Tibial artery (tissue), 4 donors: Measurements from ENCODE around the gene LRRC74A.
"Not testable (repeated sequence)": the region's sequence is repeated elsewhere in the genome, so short reads cannot be mapped to it uniquely, and the experiment has no call there.

Experiments used
- DNase-seq, 2 donors: peaks; one replicate each; pipeline ENCODE4 v3.0.0-alpha.2; 2019
- H3K27ac ChIP-seq, 2 donors: fragments of 200-600 bp; sonication (generic) in 1 of 2; 1 replicate in 1 of 2; 2 replicates in 1 of 2; pipeline ENCODE4 v1.5.1; 2018 to 2019; ENCODE audit warnings: mild to moderate bottlenecking in 1 of 2
- H3K27me3 ChIP-seq, 2 donors: fragments of 200-600 bp; sonication (generic) in 1 of 2; one replicate each; pipeline versions ENCODE4 v1.5.1 to v1.6.0; 2016 to 2019
- H3K36me3 ChIP-seq, 3 donors: fragments of 200-600 bp; sonication (generic) in 2 of 3; one replicate each; pipeline ENCODE4 v1.5.1; 2016 to 2019; ENCODE audit warnings: mild to moderate bottlenecking in 2 of 3
- H3K4me1 ChIP-seq, 4 donors: fragments of 200-600 bp; sonication (generic) in 2 of 4; 1 replicate in 3 of 4; 2 replicates in 1 of 4; pipeline ENCODE4 v1.5.1; 2016 to 2019
- H3K4me3 ChIP-seq, 2 donors: fragments of 200-600 bp; sonication (generic) in 1 of 2; 1 replicate in 1 of 2; 2 replicates in 1 of 2; pipeline ENCODE4 v1.5.1; 2018 to 2019; ENCODE audit warnings: mild to moderate bottlenecking in 2 of 2
- H3K9me3 ChIP-seq, 3 donors: fragments of 200-600 bp; sonication (generic) in 1 of 3; one replicate each; pipeline ENCODE4 v1.5.1; 2016 to 2019
- CTCF ChIP-seq, 2 experiments: fragments of 200-600 bp in 1 of 2; fragments of 450-650 bp in 1 of 2; IDR thresholded peaks; one replicate each; pipeline ENCODE4 v1.5.1; 2017 to 2019; ENCODE audit warnings: antibody characterized with exemption in 2 of 2, mild to moderate bottlenecking in 1 of 2, moderate library complexity in 1 of 2
- intact Hi-C: fragments of 100-400 bp; cut with DNase I; formaldehyde crosslinking; loops from one replicate; pipeline ENCODE4 v1.15.0; 2023; ENCODE audit warnings: low total_unique reads

Gene LRRC74A

DNA sequence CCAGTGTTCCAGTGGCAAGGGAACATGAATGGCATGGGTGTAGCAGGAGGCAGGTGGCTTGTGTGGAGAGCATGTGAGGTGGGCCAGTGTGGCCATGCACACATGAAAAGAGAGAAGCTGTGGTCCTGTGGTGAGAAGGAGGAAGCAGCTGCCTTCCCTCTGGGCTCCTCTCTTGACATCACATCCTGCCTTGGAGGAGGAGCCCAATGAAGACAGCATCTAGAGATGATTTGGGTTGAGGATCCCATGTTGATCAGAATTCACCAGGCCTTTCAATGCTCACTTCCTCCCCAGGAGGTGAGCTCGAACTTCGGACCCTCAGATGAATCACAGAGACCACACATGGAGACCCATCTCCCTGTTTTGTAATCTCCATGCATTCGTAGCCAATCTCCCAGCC is 82.6 kb downstream of the LRRC74A start:
- Histone ChIP-seq H3K9me3 (no peaks in the 10 kb centered on the region), H3K27me3 (no peaks in the 10 kb centered on the region), H3K4me1 (peaks cover 3 to 32% (median 24%) of the 10 kb centered on the region in 4 donors), H3K36me3 (no peaks in the 10 kb centered on the region), H3K27ac (no peak overlapping the region), H3K4me3 (no peak overlapping the region)
- no peak for TF ChIP-seq CTCF (IDR thresholded peaks at IDR 0.05)
- intact Hi-C loops: no loop called here
- DNase-seq: no peak

- Histone ChIP-seq H3K4me1 (peaks cover 3 to 32% (median 24%) of the 10 kb centered on the region in 4 donors), H3K27me3 (no peaks in the 10 kb centered on the region), H3K36me3 (no peaks in the 10 kb centered on the region), H3K27ac (no peak overlapping the region), H3K9me3 (no peaks in the 10 kb centered on the region), H3K4me3 (no peak overlapping the region)
- intact Hi-C loops: no loop called here
- DNase-seq: no peak
- no peak for TF ChIP-seq CTCF (IDR thresholded peaks at IDR 0.05)
Measured at GRCh38 chr14:76909266-76909665, 83.1 kb downstream of the LRRC74A start.

- Histone ChIP-seq H3K27ac (no peak overlapping the region), H3K4me1 (peaks cover 3 to 24% (median 17%) of the 10 kb centered on the region in 4 donors), H3K4me3 (no peak overlapping the region), H3K36me3 (no peaks in the 10 kb centered on the region), H3K9me3 (no peaks in the 10 kb centered on the region), H3K27me3 (no peaks in the 10 kb centered on the region)
- no peak for TF ChIP-seq CTCF (IDR thresholded peaks at IDR 0.05)
- no peak for DNase-seq
- intact Hi-C loops: no loop called here
Measured at GRCh38 chr14:76910371-76910890, 84.2 kb downstream of the LRRC74A start.

DNA sequence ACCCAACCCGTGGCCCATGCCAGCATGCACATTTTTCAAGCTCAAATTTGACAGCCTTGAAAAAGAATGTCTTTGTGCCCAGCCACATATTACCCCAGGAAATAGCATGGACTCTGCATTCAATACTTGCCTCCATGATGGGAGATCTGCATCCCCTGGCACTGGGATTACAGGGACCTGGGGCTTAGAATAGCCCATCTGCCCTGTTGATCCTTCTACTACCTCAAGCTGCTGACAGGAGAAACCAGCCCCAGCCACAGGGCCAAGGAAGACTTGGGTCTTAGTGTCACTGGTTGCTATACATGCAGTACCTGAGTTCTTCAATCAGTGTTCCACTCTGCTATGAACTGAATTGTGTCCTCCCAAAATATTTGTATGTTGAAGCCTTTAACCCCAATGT is 85.3 kb downstream of the LRRC74A start:
- H3K9me3 ChIP-seq: no peaks in the 10 kb centered on the region
- DNase-seq: no peak
- H3K27ac ChIP-seq: no peak overlapping the region
- H3K27me3 ChIP-seq: no peaks in the 10 kb centered on the region
- peaks cover 3 to 28% (median 18%) of the 10 kb centered on the region in 4 donors for H3K4me1 ChIP-seq
- intact Hi-C loops: no loop called here
- TF ChIP-seq CTCF (IDR thresholded peaks at IDR 0.05): no peak
- H3K36me3 ChIP-seq: no peaks in the 10 kb centered on the region
- no peak overlapping the region for H3K4me3 ChIP-seq

DNA sequence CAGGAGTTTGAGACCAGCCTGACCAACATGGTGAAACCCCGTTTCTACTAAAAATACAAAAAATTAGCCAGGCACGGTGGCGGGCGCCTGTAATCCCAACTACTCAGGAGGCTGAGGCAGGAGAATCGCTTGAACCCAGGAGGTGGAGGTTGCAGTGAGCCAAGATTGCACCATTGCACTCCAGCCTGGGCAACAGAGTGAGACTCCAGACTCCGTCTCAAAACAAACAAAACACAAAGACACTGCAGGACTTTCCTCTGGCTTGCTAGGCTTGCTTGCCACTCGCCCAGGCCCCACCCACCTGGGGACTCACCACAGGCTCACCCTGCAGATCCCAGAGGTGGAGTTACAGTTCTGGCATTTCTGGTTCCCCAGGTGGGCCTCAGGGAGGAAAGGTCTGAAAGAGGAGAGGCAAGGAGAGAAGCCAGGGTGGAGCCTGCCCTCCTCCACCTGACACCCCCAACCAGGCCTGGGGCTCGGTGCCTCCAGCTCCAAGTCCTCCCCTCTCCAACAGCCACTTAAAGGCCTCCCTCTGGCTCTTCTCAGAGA is 88.4 kb downstream of the LRRC74A start:
- intact Hi-C loops: loop anchor here (5.0 kb wide), 2 partner anchors 113 to 138 kb away; partner anchors contain the start of gene IRF2BPL
- DNase-seq, H3K27me3 ChIP-seq, H3K36me3 ChIP-seq, H3K4me3 ChIP-seq, H3K9me3 ChIP-seq: not testable (repeated sequence)
- Histone ChIP-seq H3K27ac (peak overlapping the region; percentile 2 to 88), H3K4me1 (peaks cover 13 to 55% (median 46%) of the 10 kb centered on the region in 4 donors)

DNA sequence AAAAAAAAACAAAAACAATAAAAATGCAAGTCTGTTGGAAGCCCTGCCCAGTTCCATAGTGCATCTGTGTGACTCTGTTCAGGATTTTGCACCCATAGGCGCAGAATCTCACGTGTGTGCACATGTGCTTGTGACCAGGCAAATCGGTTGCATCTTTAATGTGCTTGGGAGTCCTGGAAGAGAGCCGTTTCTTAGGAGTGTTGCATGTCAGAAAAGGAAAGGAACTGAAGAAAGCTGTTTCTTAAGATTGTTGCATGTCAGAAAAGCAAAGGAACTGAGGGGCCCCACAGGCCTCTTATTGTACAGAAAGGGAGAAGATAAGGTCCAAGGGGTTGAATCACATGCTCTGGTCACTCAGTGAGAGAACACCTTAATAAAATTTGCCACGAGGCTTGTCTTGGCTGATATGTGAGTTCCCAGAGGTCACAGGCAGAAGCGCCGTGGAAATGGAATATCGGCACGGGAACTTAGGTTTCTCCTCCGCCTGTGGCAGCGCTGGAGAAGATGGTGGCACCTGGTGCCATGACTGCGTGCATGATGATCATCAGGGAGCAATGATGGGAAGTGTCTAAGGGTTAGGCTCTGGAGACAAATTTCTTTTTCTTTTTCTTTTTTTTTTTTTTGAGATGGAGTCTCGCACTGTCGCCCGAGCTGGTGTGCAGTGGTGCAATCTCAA is 90.0 kb downstream of the LRRC74A start:
- DNase-seq: no peak
- TF ChIP-seq CTCF (IDR thresholded peaks at IDR 0.05): no peak
- Histone ChIP-seq H3K4me3 (no peak overlapping the region), H3K27ac (peak overlapping the region; percentile 84 to 88), H3K36me3 (no peaks in the 10 kb centered on the region), H3K9me3 (no peaks in the 10 kb centered on the region), H3K4me1 (peaks cover 13 to 71% (median 60%) of the 10 kb centered on the region in 4 donors), H3K27me3 (no peaks in the 10 kb centered on the region)
- intact Hi-C loops: loop anchor here (5.0 kb wide), 2 partner anchors 111 to 136 kb away; partner anchors contain the start of gene IRF2BPL
